Spleen (tissue), 7 donors: ENCODE measurements around the gene IPMK.

Experiments used
- POLR2A ChIP-seq, 3 donors: fragments of 450-650 bp; IDR thresholded peaks; one replicate each; pipeline ENCODE4 v1.5.1; 2017; ENCODE audit warnings: antibody characterized with exemption in 3 of 3, mild to moderate bottlenecking in 1 of 3
- TF ChIP-seq, protein P1 (sequence below), 11 experiments: fragments of 200-600 bp in 7 of 11; fragments of 450-650 bp in 4 of 11; sonication (generic) in 4 of 11; IDR thresholded peaks in 8 of 11; conservative IDR thresholded peaks in 3 of 11; 1 replicate in 7 of 11; 2 replicates in 4 of 11; pipeline versions ENCODE4 v1.4.0 to v1.8.0; 2016 to 2021; ENCODE audit warnings: antibody characterized with exemption in 11 of 11, inconsistent platforms in 4 of 11, mild to moderate bottlenecking in 1 of 11
- donor health status: DM: no; HTN: no; CAD: no; lungs with moderate emphysema.
- donor health status: DM: no; HTN: no; CAD: no.
- donor health status: DM: no; HTN: no; CAD: no.

DNA sequence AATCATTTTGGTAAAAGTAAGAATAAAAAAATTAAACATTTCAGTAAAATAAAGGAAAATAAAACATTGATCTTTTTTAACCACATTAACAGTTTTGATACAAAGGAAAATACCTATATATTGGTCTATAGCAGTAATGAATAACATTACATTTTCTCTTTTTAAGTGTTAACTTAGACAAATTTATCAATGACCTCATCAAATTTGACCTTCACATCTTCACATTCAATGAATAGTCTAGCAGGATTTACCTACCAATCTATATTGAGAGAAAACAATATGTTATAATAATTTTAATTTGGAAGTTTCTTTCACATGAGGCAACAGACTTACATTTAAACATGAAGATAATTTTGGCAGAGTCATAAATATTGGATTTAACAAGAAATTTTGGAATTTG lies 49.2 kb upstream of the IPMK start:
- TF ChIP-seq, protein P1, sequence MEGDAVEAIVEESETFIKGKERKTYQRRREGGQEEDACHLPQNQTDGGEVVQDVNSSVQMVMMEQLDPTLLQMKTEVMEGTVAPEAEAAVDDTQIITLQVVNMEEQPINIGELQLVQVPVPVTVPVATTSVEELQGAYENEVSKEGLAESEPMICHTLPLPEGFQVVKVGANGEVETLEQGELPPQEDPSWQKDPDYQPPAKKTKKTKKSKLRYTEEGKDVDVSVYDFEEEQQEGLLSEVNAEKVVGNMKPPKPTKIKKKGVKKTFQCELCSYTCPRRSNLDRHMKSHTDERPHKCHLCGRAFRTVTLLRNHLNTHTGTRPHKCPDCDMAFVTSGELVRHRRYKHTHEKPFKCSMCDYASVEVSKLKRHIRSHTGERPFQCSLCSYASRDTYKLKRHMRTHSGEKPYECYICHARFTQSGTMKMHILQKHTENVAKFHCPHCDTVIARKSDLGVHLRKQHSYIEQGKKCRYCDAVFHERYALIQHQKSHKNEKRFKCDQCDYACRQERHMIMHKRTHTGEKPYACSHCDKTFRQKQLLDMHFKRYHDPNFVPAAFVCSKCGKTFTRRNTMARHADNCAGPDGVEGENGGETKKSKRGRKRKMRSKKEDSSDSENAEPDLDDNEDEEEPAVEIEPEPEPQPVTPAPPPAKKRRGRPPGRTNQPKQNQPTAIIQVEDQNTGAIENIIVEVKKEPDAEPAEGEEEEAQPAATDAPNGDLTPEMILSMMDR (IDR thresholded peaks at IDR 0.05 in 8 of 11, conservative IDR thresholded peaks at IDR 0.05 in 3 of 11), result no peak
- TF ChIP-seq POLR2A (IDR thresholded peaks at IDR 0.05), result no peak
